ENCODE measurements around the gene EDA.
"Not testable (repeated sequence)": the region's sequence is repeated elsewhere in the genome, so short reads cannot be mapped to it uniquely, and the experiment has no call there.

Gene EDA

GRCh38 chrX:69961365-69962072 is 345.6 kb downstream of the EDA start:
- DNase-seq = no peak

GRCh38 chrX:69968950-69969349 is 353.0 kb downstream of the EDA start:
- no peak for DNase-seq

- DNase-seq = no peak
Observed at GRCh38 chrX:69969460-69969859, 353.5 kb downstream of the EDA start.

- no peak for DNase-seq
Observed at GRCh38 chrX:69987691-69988090, 371.8 kb downstream of the EDA start.

- no peak for DNase-seq
Observed at GRCh38 chrX:69988955-69989394, 373.1 kb downstream of the EDA start.

- DNase-seq = no peak
Observed at GRCh38 chrX:69991685-69992084, 375.8 kb downstream of the EDA start.

- DNase-seq = no peak
Observed at GRCh38 chrX:69993494-69993893, 377.6 kb downstream of the EDA start.

- DNase-seq = no peak
Observed at GRCh38 chrX:69995362-69996112, 379.6 kb downstream of the EDA start.

GRCh38 chrX:69996113-69996468 is 380.2 kb downstream of the EDA start:
- no peak for DNase-seq

- not testable (repeated sequence) for DNase-seq
Observed at GRCh38 chrX:69998299-69998698, 382.4 kb downstream of the EDA start.

GRCh38 chrX:70001269-70001668 is 385.4 kb downstream of the EDA start:
- no peak for DNase-seq

GRCh38 chrX:70001708-70002341 is 385.9 kb downstream of the EDA start:
- no peak for DNase-seq

GRCh38 chrX:70007946-70008345 is 392.0 kb downstream of the EDA start:
- no peak for DNase-seq

GRCh38 chrX:70009049-70009448 is 393.1 kb downstream of the EDA start:
- DNase-seq = no peak

GRCh38 chrX:70009970-70010369 is 394.1 kb downstream of the EDA start:
- no peak for DNase-seq

GRCh38 chrX:70012756-70013155 is 396.8 kb downstream of the EDA start:
- DNase-seq = no peak

- DNase-seq = no peak
Observed at GRCh38 chrX:70013466-70014381, 397.8 kb downstream of the EDA start.

GRCh38 chrX:70016513-70016912 is 400.6 kb downstream of the EDA start:
- DNase-seq = no peak

- DNase-seq = no peak
Observed at GRCh38 chrX:70022616-70023015, 406.7 kb downstream of the EDA start.

- DNase-seq = no peak
Observed at GRCh38 chrX:70025464-70025863, 409.6 kb downstream of the EDA start.

GRCh38 chrX:70026112-70026850 is 410.4 kb downstream of the EDA start:
- DNase-seq = no peak

GRCh38 chrX:70026851-70027200 is 410.9 kb downstream of the EDA start:
- DNase-seq = no peak

All from DMS53 (cell line).